Measurements from ENCODE around the gene FUT9.

FUT9 gene

DNA sequence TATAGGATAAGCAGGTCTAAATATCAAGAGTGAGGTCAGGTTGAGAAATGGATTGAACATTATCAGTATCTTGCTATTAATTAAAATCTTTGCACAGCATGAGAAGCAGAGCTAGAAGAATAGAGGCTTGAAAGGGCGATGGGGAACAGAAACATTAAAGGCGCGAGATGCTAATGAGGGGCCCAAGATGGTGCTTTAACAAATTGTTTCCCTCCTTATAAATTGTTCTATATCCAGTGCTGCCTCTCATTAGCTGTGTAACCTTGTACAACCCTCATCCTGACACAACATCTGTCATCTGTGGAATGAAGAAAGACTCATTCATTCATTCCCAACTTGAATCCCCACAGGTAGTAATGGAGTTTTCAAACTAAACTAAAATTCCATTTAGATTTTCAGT lies 57.8 kb downstream of the FUT9 start:
- DNase-seq, result no peak

DNA sequence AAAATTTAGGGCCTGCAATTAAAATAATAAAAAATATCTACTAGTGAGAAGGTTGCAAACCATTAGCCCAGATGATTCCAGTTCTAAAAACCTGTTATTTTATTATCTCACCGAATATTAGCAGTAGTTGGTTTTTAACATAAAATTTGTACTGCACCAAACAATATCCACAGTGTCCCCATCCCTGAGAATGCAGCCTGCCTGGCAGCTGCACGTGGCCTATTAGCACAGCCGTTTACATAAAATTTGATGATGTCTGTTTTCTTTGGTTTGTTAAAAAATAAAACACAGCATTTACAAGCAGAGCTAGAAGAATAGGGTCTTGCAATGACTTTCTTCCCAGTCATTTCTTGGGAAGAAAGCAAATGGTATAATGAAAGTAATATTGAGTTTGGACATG lies 58.2 kb downstream of the FUT9 start:
- DNase-seq, result no peak

DNA sequence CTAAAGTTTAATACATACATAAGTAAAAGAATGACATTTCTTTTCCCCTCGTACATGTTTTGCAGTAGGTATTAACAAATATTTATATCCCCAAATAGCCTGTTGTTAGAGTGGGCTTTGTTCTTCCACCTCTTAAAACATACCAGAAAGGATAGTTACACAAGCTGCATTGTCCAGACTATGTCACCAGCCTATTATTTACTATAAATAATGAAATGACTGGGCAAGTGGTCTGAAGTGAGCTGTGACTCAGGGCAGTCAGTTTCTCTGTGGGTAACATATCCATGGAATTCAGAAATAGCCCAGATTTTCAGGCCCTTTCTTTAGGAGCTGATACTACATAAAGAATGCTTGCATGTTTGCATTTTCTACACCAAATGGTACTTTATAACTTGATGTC lies 60.1 kb downstream of the FUT9 start:
- no peak for DNase-seq

DNA sequence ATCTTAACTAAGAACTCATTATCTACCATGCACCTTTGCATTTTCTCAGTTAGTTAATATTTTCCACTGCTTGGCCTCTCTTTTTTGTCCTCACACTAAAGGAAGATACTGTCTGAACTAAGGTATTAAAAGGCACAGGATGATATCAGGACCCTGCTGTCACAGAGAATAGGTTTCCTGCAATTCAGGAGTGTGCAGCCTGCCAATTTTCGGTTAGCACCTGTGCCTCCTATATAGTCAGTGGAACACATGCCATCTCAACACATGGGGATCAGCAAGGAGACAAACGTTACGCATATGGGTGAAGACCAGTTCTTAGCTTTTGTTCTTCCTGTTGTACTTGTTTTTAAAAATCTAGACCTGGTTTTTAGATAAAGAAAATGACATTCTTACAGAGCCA lies 71.0 kb downstream of the FUT9 start:
- DNase-seq, result no peak

DNA sequence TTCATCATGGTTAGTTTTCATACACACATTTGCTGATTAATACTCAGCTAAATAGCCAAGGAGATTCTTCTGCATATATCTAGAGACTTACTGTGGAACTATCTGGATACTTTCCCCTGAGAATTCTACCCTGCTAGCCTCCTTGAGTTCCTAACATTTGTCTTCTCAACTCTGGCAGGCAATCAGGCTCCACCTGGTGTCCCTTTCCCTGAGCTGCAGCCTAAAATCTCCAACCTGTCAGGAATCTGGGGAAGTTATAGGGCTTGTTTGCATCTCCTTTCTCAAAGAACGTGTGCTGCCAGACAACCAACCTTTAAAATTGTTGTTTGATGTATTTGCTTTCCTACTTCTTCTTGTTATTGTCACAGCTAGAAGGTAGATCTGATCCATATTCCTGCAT lies 73.4 kb downstream of the FUT9 start:
- DNase-seq, result no peak

DNA sequence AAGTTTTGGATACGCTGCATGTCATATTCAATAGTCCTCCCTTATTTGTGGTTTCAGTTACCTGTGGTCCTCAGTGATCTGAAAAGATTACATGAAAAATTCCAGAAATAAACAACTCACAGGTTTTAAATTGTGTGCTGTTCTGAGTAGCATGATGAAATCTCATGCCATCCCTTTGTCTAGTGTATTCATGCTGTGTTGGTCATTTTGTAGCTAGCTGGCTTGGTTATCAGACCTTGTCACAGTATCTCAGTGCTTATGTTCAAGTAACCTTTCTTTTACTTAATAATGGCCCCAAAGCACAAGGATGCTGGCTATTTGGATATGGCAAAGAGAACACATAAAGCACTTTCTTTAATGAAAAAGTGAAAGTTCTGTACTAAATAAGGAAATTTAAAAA lies 78.3 kb downstream of the FUT9 start:
- DNase-seq, result no peak

DNA sequence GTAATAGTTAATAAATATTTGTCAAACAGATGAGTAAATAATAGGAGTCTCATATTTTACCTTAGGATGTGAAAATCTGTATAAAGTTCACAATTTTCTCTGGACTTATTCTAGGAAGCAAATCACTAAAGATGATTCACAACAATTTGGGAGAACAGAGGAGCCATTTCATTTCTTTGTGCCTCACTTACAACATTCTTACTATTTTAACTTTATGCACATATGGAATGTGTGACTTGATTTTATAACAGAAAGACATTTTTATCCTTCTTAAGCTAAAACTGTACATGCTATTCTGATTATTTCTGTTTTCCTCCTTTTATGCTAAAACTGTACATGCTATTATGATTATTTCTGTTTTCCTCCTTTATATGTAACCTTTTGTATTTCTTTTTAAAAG lies 83.3 kb downstream of the FUT9 start:
- DNase-seq, result no peak

DNA sequence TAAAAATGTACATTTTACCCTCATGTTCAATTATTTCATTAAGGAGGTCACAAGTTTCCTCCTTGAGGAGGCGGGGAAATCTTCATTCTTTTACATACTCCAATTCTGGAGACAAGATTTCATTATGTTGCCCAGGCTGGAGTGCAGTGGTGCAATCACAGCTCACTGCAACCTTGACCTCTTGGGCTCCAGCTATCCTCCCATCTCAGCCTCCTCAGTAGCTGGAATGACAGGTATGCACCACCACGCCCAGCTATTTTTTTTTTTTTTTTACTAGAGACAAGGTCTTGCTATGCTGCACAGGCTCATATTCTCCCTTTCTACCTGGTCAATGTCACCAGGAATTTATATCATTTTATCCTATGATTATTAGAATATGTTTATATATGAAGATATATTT lies 85.8 kb downstream of the FUT9 start:
- no peak for DNase-seq

DNA sequence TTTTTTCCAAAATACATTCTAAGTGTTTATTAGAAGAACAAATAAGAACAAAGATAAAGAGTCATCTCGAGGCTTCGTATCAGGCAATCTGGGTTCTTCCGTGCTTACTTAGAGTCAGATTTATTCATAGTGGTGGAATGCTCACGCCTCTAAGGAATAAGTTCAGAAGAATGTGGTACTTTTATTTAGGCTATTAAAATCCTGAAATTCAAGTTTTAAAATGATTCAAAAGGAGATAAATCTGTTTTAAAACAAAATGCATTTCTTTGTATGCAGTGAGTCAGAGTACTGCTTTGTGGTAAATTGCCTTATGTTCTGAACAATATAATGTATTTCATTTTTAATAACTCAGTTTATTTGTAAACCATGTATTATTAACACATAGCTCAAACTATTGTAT lies 89.1 kb downstream of the FUT9 start:
- no peak for DNase-seq

DNA sequence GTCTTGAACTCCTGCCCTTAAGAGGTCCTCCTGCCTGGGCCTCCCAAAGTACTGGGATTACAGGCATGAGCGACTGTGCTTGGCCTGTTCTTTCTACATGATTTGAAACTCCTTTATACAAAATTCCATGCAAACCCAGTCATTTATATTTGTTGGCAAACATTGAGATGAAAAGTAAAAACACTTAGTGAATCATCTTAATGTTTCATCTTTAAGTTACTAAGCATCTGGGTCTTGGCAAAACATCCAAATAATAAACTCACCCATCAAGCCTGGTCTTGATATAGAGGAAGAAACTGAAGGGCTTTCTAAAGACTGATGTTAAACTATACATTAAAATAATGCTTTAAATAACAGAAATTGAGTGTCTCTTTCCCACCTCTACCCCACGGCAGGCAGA lies 95.1 kb downstream of the FUT9 start:
- no peak for DNase-seq

DNA sequence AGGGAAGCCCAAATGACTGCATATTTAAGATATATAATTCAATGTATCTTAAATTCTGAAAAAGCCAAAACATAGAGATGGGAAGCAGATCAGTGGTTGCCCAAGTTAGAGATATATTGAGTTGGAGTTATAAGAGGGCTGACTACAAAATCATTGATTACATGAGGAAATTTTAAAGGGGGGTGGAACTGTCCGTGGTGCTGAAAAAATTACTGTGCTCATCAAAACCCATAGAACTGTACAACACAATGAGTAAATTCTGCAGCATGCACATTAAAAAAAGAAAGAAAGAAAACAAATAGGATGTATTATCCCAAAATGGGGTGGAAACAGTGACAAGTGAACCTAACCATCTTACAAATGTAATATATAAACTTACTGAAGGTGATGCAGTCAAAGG lies 100.9 kb downstream of the FUT9 start:
- DNase-seq, result no peak

DNA sequence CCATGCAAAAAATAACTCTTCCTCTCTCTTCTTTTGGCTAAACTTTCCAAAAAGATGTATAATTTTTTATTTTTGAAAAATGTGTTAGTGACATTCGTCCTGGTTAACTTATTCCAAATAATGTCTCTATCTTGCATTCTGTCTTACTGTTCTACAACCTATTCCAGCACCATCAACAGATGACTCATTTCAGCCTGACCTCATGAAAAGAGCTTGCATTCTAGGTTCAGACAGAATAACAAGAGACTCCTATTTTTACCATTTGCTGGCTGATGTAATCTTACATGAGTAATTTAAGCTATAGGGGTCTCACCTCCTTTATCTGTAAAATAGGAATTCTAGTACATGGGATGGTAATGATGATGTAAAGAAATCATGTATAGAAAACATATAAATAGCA lies 109.0 kb downstream of the FUT9 start:
- DNase-seq, result no peak

DNA sequence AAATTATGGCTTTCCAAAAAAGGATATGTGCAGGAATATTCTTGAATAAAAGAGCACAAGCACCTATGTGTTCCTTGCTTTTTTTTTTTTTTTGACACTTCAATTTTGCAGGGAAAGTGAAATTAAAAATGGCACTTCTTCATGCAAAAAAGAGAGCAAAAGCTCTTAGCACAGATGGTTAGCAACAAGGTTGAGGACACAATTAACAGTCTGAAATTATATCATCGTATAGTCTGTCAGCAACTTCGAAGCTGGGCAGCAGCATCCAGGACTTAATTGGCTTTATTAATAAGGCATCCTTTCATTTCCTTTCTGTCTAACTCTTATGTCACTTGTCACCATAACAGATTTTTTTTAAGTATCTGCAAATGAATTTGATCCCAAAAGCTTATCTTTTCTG lies 122.6 kb downstream of the FUT9 start:
- no peak for DNase-seq

DNA sequence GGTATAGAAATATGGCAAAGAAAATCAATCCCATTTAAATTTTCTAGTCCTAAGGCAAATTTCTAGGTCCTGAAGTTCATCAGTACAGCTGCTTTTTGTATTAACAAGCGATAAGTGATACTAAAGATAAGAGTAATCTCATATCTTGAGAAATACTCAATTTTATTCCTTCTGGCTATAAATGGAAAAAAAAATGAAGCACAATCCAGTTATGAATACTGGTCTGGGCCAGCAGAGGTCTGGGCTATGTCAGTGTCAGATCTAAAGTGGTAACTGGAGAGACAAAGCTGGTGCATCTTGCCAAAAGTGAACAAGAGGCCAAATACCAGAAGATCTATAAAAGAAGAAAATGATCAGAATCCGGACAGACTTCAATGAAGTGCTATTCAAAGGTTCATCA lies 126.4 kb downstream of the FUT9 start:
- DNase-seq, result no peak

DNA sequence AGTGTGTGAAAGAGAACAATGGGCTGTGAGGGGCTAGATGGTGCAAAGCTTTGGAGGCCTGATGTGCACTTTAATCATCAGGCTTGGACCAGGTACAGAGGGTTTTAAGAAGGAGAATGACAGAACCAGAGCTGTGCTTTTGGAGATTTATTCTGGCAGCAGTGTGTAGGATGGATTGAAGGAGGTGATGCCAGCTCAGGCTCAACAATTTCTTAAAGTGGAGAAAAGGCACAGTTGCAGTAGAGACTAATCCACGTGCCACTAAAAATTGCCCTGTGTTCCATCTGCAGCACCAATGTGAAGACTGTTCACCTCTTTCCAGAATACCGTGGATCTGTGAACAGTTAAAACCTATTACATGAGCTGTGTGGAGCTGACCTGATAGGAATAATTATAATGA lies 134.7 kb downstream of the FUT9 start:
- DNase-seq, result no peak

DNA sequence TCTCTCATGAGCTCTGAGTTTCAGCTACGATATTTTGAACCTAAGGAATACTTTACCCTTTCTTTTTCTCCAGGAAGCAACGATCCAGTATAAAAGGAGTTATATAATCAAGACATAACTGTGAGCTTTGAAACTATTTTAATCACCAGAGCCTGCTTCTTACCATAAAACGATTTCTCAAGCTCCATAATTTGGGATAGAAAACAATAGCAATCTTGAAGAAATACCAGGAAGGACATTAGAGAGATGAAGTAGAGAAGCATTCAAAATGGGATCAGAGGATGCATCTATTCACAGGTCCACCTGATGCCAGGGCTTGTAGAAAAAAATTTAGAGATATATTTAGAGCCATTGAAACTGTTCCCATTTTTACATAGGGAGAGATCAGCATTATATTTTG lies 135.9 kb downstream of the FUT9 start:
- DNase-seq, result no peak

DNA sequence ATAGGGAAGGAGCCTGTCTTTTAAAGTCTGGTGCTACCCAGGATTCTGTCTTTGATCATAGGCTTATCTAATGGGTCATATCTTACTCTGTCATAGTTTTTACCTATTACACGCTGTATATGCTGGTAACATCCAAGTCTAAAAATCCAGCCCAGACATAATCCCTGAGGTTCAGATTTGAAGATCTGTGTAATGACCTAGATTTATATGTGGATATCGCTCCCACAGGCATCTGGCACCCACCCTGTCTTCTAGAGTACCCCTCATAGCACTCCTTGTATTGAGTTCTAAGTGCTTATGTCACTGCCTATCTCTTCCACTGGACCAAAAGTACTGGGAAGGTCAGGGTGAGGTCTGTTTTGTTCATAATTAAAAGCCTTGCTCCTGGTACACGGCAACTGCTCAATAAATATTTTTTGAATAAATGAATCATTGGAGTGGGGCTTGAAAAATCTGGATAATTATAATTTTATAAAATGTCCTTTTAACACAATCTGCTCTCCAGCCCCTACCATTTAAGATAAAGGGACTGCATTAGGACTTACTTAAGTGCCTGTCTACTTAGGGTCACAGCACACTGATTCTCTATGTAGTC lies 136.4 kb downstream of the FUT9 start:
- no peak for DNase-seq

DNA sequence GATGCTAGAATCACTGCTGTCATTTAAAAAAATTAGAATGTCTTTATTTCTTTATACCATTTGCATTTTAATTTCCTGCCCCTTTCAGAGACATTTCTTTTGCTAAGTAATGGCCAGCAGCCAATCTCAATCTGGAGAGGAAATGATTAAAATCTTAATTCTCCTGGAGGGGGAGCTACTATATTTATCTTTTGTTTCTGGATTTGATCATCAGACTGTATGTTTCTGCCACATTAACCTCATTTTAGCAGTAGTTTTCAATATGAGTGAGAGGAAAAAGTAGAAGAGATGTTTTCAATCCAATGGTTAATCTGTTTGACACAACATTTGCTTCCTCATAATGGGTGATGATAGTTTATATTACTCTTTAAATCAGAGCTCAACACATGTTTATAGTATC lies 138.0 kb downstream of the FUT9 start:
- DNase-seq, result no peak

DNA sequence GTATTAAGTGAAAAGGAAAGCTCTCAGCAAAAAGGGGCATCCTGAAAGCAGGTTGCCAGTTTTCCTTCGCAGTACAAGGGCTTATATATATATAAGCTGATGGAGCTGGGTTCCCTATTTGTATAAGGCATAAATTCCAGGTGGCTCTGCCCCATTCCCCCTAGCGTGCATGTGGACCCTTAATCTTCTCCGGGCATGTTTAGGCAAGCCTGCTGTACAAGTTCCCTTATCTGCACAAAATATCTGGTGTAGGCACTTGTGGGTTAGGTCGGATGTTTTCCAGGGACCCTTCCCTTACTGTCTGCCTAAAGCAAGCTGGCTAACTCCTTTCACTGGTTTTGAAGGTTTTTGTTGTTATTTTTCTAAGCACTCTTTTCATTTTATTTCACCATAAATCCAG lies 140.7 kb downstream of the FUT9 start:
- DNase-seq, result no peak

DNA sequence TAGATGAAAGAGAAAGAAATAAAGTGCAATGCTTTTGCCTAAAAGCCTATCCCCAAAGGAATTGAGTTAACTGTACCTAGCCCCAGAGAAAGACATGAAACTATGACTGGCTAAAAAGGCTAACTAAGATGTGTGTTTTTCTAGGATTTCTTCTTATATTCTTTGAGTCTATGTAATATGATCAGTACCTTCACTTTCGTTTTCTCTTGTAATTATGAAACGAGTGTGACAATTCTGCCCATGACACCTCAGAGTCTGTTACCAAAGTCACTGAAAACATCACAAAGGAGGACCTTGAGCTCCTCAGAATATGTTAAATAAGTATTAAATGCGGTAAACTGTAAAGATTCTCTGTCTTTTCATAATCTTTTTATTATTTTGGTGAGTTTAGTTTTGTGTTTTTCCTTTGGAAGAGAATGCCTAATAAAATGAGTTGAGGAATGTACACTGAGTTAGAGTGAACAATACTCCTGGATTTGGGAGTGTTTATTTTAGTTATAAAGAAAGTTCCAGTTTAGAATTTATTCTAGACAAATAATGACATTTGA lies 141.3 kb downstream of the FUT9 start:
- no peak for DNase-seq

DNA sequence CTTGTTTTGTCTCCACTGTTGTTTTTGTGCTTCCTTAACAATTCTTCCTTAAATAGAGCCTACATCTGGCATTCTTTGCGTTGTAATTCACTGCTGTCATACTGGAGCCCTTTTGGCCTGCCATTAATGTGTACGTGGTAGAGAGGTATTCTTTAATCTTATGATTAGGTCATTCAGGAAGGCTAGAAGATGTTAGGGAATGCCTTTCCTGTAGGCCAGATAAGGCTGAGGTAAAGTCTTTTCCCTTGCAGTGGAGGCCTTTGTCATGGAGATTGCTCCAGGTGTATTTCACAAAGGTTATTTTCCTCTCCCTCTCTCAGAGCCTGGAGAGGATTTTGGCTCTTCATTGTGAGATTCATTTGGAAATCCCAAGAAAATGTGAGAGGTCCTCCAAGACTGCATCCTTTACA lies 146.9 kb downstream of the FUT9 start:
- DNase-seq, result no peak

DNA sequence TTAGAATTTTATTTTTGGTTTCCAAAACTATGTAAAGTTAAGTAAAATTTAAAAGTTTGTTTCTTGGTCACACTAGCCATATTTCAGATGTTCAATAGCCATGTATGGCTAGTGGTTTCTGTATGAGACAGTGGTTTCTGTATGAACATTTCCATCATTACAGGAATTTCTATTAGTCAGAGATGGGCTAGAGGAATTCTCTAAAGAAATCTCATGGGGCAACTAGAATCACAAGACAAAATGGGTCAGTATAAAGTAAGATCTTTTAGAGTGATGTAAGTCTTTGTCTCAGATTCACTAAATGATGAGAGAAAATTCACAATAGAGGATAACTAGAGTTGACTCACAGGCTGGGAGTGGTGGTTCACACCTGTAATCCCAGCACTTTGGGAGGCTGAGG lies 149.0 kb downstream of the FUT9 start:
- DNase-seq, result no peak

DNA sequence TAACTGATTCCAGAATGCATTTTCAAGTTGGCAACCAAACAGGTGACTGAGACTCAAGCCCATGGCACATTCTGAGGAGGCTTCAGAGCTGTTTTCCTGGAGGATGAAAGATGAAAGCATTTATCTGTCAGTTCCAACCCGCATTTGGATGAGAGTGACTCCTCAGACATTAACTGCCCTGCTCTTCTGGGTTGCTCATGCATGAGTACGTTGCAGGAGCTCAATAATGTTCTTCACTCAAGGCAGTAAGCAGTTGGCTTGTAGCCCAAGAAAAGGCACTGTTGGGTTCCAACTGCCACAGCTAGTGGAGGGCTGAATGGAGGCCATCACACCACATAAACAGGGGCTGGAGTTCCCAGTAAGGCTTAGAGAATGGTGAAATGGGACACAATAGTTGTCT lies 155.3 kb downstream of the FUT9 start:
- no peak for DNase-seq

DNA sequence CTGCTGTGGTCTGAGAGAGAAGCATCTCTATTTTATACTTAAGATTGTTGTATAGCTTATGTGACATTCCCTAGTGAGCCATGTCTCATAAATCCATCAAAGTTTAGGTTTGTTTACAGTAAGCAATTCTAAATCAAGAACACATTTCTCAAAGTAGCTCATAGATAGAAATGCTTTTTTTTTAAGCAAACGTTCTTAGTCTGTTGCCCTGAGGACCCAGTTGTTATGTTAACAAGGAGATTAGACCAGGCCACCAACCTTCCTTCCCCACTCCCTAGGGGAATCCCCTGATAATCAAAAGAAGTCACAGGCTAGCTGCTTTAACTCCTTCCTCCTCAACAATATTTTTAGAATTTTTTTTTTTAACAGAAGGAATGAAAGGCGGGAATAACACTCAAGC lies 169.0 kb downstream of the FUT9 start:
- no peak for DNase-seq

DNA sequence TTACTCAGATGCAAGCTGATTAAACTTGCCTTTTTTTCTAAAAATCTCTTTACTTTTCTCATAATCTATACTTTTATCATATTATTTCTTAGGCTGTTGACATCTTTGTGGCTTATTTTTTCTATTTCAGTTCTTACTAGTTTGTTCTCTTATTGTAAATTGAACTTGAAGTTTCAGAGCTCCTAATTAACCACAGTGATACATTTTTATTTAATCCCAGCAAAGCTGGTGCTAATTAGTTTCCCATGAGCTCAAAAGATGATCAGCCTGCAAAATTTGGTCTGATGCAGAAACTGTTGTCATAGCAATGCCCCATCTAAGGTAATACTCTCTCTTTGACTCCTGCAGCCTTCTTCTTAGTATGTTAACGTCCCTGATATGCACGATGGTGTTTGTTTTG lies 170.3 kb downstream of the FUT9 start:
- no peak for DNase-seq

Measured in fibroblast of skin of back (primary cell).